ENCODE data around the gene GALNT17. TPM values are rescaled to one million over a fixed set of nuclear protein-coding genes. Genes with fewer than 3 reads are reported as not detected.

Gene GALNT17
- polyA plus RNA-seq, 2 of the 4 experiments (the other 2 are of a cell fraction) = not detected

DNA sequence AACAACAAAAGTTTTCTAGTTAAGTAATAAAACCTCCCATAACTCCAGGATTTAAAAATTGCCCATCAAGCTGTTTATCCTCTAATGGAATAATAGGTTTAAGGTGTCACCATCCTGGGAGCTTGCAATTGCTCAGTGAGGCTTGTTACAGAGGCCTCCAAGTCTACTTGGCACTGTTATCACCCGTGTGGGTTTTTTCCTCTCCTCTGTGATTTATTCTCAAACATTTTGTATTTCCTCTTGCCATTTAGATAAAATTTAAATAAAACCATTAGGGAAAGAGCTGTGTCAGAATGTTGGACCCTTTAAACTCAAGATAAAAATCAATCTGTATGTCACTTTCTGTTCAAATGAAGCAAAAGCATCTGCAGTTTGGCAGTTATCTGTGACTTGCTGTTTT, 202.6 kb downstream of the GALNT17 start:
- 0% methylated on average over 1 of the region's 1 CpG for WGBS (ENCODE audit: missing lambda C conversion rate)
- Histone ChIP-seq H3K4me2 (no peak overlapping the region), H3K9me3 (0 out of 3 replicates have a peak, but pooled peaks cover 3% of the 10 kb centered on the region), H3K4me3 (no peak overlapping the region), H3K4me1 (no peaks in the 10 kb centered on the region), H3K27ac (no peak overlapping the region)
- no peak for ATAC-seq
- ChIA-PET CTCF (interaction anchor here (0.9 to 2.1 kb wide), 2 partner anchors 8 to 14 kb away, joined by 3 to 4 read pairs; no protein-coding TSS in a partner anchor), POLR2A (no interaction called here)
- TF ChIP-seq HOXB5 (CRISPR knock-in tag; IDR thresholded peaks at IDR 0.05) (no peak), ESRRA (IDR thresholded peaks at IDR 0.05; ENCODE audit: borderline replicate concordance, low read length) (no peak), RAD21 (conservative IDR thresholded peaks at IDR 0.05 in 1 of 2, IDR thresholded peaks at IDR 0.05 in 1 of 2) (no peak), MYC (IDR thresholded peaks at IDR 0.05; ENCODE audit: borderline replicate concordance, low read length) (no peak), JUN (IDR thresholded peaks at IDR 0.05) (no peak)
- no peak for DNase-seq (ENCODE audit: low read depth in 1 of 2, low spot score in 1 of 2)
- FAIRE-seq = no peak

GRCh38 chr7:71338866-71339265, 206.9 kb downstream of the GALNT17 start:
- ChIA-PET CTCF (no interaction called here), POLR2A (no interaction called here)
- 2% methylated on average over 2 of the region's 2 CpGs for WGBS (ENCODE audit: missing lambda C conversion rate)
- Histone ChIP-seq H3K4me3 (no peak overlapping the region), H3K27ac (no peak overlapping the region), H3K9me3 (no peaks in the 10 kb centered on the region), H3K4me2 (no peak overlapping the region), H3K4me1 (no peaks in the 10 kb centered on the region)
- no peak for TF ChIP-seq NR3C1 (IDR thresholded peaks at IDR 0.05)
- TF ChIP-seq POLR2A (IDR thresholded peaks at IDR 0.05; ENCODE audit: low read length) = no peak
- no peak for TF ChIP-seq RFX5 (IDR thresholded peaks at IDR 0.05)
- TF ChIP-seq REST (IDR thresholded peaks at IDR 0.05) = no peak
- no peak for TF ChIP-seq RARB (CRISPR knock-in tag; IDR thresholded peaks at IDR 0.05)
- TF ChIP-seq RAD21 (conservative IDR thresholded peaks at IDR 0.05 in 1 of 2, IDR thresholded peaks at IDR 0.05 in 1 of 2) = no peak
- TF ChIP-seq, protein P1, sequence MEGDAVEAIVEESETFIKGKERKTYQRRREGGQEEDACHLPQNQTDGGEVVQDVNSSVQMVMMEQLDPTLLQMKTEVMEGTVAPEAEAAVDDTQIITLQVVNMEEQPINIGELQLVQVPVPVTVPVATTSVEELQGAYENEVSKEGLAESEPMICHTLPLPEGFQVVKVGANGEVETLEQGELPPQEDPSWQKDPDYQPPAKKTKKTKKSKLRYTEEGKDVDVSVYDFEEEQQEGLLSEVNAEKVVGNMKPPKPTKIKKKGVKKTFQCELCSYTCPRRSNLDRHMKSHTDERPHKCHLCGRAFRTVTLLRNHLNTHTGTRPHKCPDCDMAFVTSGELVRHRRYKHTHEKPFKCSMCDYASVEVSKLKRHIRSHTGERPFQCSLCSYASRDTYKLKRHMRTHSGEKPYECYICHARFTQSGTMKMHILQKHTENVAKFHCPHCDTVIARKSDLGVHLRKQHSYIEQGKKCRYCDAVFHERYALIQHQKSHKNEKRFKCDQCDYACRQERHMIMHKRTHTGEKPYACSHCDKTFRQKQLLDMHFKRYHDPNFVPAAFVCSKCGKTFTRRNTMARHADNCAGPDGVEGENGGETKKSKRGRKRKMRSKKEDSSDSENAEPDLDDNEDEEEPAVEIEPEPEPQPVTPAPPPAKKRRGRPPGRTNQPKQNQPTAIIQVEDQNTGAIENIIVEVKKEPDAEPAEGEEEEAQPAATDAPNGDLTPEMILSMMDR (IDR thresholded peaks at IDR 0.05) = no peak
- no peak for TF ChIP-seq TP53 (CRISPR knock-in tag; IDR thresholded peaks at IDR 0.05)
- no peak for TF ChIP-seq CHD2 (IDR thresholded peaks at IDR 0.05; ENCODE audit: low read length, partially characterized antibody)
- TF ChIP-seq ESRRA (IDR thresholded peaks at IDR 0.05; ENCODE audit: borderline replicate concordance, low read length) = no peak
- TF ChIP-seq GATA3 (IDR thresholded peaks at IDR 0.05; ENCODE audit: borderline replicate concordance) = no peak
- TF ChIP-seq HOXB5 (CRISPR knock-in tag; IDR thresholded peaks at IDR 0.05) = no peak
- TF ChIP-seq, protein P2, sequence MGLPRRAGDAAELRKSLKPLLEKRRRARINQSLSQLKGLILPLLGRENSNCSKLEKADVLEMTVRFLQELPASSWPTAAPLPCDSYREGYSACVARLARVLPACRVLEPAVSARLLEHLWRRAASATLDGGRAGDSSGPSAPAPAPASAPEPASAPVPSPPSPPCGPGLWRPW (IDR thresholded peaks at IDR 0.05) = no peak
- TF ChIP-seq PHF8 (IDR thresholded peaks at IDR 0.05; ENCODE audit: borderline replicate concordance, low read depth) = no peak
- TF ChIP-seq SMC3 (IDR thresholded peaks at IDR 0.05) = no peak
- FAIRE-seq (no peak), ATAC-seq (no peak), DNase-seq (ENCODE audit: low read depth in 1 of 2, low spot score in 1 of 2) (no peak)

DNA sequence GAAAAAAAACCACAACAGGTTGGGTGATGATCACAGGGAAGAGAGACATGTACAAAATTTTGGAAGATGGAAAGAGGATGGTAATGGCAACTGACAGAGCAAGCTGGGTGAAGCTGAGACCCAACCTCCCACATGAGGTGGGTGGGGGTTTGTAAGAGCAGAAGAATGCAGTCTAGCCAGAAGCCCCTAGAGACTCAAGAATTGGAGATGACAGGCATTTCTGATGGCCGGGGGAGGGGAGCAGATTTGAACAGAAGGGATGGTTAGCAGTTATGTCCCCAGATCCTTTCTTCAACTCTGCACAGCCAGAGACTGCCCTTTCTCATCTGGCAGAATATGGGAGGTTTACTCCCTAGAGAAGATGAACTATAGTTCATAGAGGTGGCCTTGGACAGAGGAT, 208.0 kb downstream of the GALNT17 start:
- H3K4me3 ChIP-seq = no peak overlapping the region
- TF ChIP-seq CHD2 (IDR thresholded peaks at IDR 0.05; ENCODE audit: low read length, partially characterized antibody) (no peak), POLR2AphosphoS2 (conservative IDR thresholded peaks at IDR 0.05; ENCODE audit: low read length) (no peak), ZC3H11A (IDR thresholded peaks at IDR 0.05) (no peak), CBX8 (IDR thresholded peaks at IDR 0.05) (no peak), HMGXB4 (CRISPR knock-in tag; IDR thresholded peaks at IDR 0.05; ENCODE audit: borderline replicate concordance) (no peak), JUNB (IDR thresholded peaks at IDR 0.05) (no peak), RARB (CRISPR knock-in tag; IDR thresholded peaks at IDR 0.05) (no peak), MAFK (IDR thresholded peaks at IDR 0.05; ENCODE audit: partially characterized antibody) (no peak)
- TF ChIP-seq, protein P3, sequence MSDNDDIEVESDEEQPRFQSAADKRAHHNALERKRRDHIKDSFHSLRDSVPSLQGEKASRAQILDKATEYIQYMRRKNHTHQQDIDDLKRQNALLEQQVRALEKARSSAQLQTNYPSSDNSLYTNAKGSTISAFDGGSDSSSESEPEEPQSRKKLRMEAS (IDR thresholded peaks at IDR 0.05) = no peak
- TF ChIP-seq, protein P4, sequence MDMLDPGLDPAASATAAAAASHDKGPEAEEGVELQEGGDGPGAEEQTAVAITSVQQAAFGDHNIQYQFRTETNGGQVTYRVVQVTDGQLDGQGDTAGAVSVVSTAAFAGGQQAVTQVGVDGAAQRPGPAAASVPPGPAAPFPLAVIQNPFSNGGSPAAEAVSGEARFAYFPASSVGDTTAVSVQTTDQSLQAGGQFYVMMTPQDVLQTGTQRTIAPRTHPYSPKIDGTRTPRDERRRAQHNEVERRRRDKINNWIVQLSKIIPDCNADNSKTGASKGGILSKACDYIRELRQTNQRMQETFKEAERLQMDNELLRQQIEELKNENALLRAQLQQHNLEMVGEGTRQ (IDR thresholded peaks at IDR 0.05) = no peak
- H3K4me2 ChIP-seq = no peak overlapping the region
- ChIA-PET POLR2A (no interaction called here), CTCF (interaction anchor here (0.7 kb wide), 1 partner anchor 201 kb away, joined by 3 read pairs; no protein-coding TSS in a partner anchor)
- FAIRE-seq (no peak), DNase-seq (ENCODE audit: low read depth in 1 of 2, low spot score in 1 of 2) (no peak), ATAC-seq (no peak)
- H3K9me3 ChIP-seq = no peaks in the 10 kb centered on the region
- H3K4me1 ChIP-seq = no peaks in the 10 kb centered on the region
- 10% methylated on average over 1 of the region's 1 CpG for WGBS (ENCODE audit: missing lambda C conversion rate)
- H3K27ac ChIP-seq = no peak overlapping the region
